Gastrocnemius medialis (tissue), 4 donors: Measurements from ENCODE around the gene TXNDC11. TPM values are rescaled to one million over a fixed set of nuclear protein-coding genes. Genes with fewer than 3 reads are reported as not detected.

Source experiments
- ATAC-seq, 2 donors: fragments of 150-250 bp; one replicate each; pipeline ENCODE4 v1.9.1; 2016
- DNase-seq, 2 donors: peaks; one replicate each; pipeline ENCODE4 v3.0.0-alpha.2; 2019
- H3K27ac ChIP-seq, 4 donors: fragments of 200-600 bp; sonication (generic); 1 replicate in 1 of 4; 2 replicates in 3 of 4; pipeline ENCODE4 v1.5.1; 2016 to 2018; ENCODE audit warnings: mild to moderate bottlenecking in 2 of 4, moderate library complexity in 1 of 4
- H3K27me3 ChIP-seq, 3 donors: fragments of 200-600 bp; sonication (generic) in 2 of 3; 1 replicate in 1 of 3; 2 replicates in 2 of 3; pipeline versions ENCODE4 v1.5.1 to v1.6.0; 2016 to 2019; ENCODE audit warnings: mild to moderate bottlenecking in 1 of 3, moderate library complexity in 1 of 3
- H3K36me3 ChIP-seq, 2 donors: fragments of 200-600 bp; sonication (generic) in 1 of 2; one replicate each; pipeline ENCODE4 v1.5.1; 2017 to 2018
- H3K4me1 ChIP-seq, 2 donors: fragments of 200-600 bp; sonication (generic) in 1 of 2; one replicate each; pipeline ENCODE4 v1.5.1; 2016 to 2017; ENCODE audit warnings: mild to moderate bottlenecking in 2 of 2
- H3K4me3 ChIP-seq, 4 donors: fragments of 200-600 bp; sonication (generic) in 3 of 4; 1 replicate in 1 of 4; 2 replicates in 3 of 4; pipeline ENCODE4 v1.5.1; 2016 to 2019; ENCODE audit warnings: mild to moderate bottlenecking in 2 of 4
- H3K9me3 ChIP-seq, 3 donors: fragments of 200-600 bp; sonication (generic) in 2 of 3; 1 replicate in 1 of 3; 2 replicates in 2 of 3; pipeline ENCODE4 v1.5.1; 2016 to 2019
- CTCF ChIP-seq, 5 experiments: fragments of 450-650 bp in 3 of 5; fragments of 200-600 bp in 2 of 5; sonication (generic) in 2 of 5; IDR thresholded peaks in 4 of 5; conservative IDR thresholded peaks in 1 of 5; 1 replicate in 4 of 5; 2 replicates in 1 of 5; pipeline ENCODE4 v1.5.1; 2016 to 2019; ENCODE audit warnings: antibody characterized with exemption in 5 of 5, mild to moderate bottlenecking in 3 of 5, moderate library complexity in 3 of 5
- POLR2A ChIP-seq, 2 donors: fragments of 450-650 bp; IDR thresholded peaks; one replicate each; pipeline ENCODE4 v1.6.1; 2017; ENCODE audit warnings: antibody characterized with exemption in 2 of 2, mild to moderate bottlenecking in 2 of 2, moderate library complexity in 2 of 2
- in situ Hi-C, 4 donors: fragments of 200-750 bp; cut with MboI; loops; one replicate each; pipeline versions ENCODE4 v1.15.0 to v1.8.0; 2017; ENCODE audit warnings: low sequenced_read_pairs in 4 of 4
- intact Hi-C: fragments of 100-400 bp; cut with DNase I; formaldehyde crosslinking; loops from one replicate; pipeline ENCODE4 v1.15.1; 2023; ENCODE audit warnings: low total_unique reads
- total RNA-seq, 4 donors: library from RNA; depleted of rRNA; stranded (reverse); fragments of >200 nt; gene quantifications; one replicate each; pipeline versions ENCODE4 v1.1.0 to v1.2.3, GENCODE V29; 2016

TXNDC11 gene
- total RNA-seq, 4 donors from 2014 or later = 35.2 to 64.5 (median 51.2) TPM

GRCh38 chr16:11632455-11632939 lies 110.2 kb downstream of the TXNDC11 start:
- Histone ChIP-seq H3K27me3 (no peaks in the 10 kb centered on the region), H3K27ac (peak overlapping the region in 1 of 4 donors; percentile 38), H3K36me3 (no peaks in the 10 kb centered on the region), H3K4me3 (no peak overlapping the region), H3K9me3 (no peaks in the 10 kb centered on the region), H3K4me1 (no peaks in the 10 kb centered on the region)
- DNase-seq (no peak), ATAC-seq (no peak)
- in situ Hi-C loops = loop anchor here in 1 of 4 donors (10.0 kb wide), 1 partner anchor 218 kb away; no protein-coding TSS in a partner anchor
- TF ChIP-seq CTCF (IDR thresholded peaks at IDR 0.05 in 4 of 5, conservative IDR thresholded peaks at IDR 0.05 in 1 of 5) (no peak), POLR2A (IDR thresholded peaks at IDR 0.05) (no peak)
- intact Hi-C loops = no loop called here

- H3K27ac ChIP-seq = no peak overlapping the region
- in situ Hi-C loops (loop anchor here in 1 of 4 donors (10.0 kb wide), 1 partner anchor 216 kb away; no protein-coding TSS in a partner anchor), intact Hi-C loops (no loop called here)
- no peak overlapping the region for H3K4me3 ChIP-seq
- ATAC-seq (no peak), DNase-seq (no peak)
- no peaks in the 10 kb centered on the region for H3K36me3 ChIP-seq
- TF ChIP-seq POLR2A (IDR thresholded peaks at IDR 0.05) = no peak
- no peak for TF ChIP-seq CTCF (IDR thresholded peaks at IDR 0.05 in 4 of 5, conservative IDR thresholded peaks at IDR 0.05 in 1 of 5)
- H3K27me3 ChIP-seq = no peaks in the 10 kb centered on the region
- no peaks in the 10 kb centered on the region for H3K4me1 ChIP-seq
- no peaks in the 10 kb centered on the region for H3K9me3 ChIP-seq
These were observed 111.4 kb downstream of the TXNDC11 start for GRCh38 chr16:11631214-11631613.

GRCh38 chr16:11630768-11631056 lies 111.9 kb downstream of the TXNDC11 start:
- no peak for DNase-seq
- no peaks in the 10 kb centered on the region for H3K27me3 ChIP-seq
- no peak overlapping the region for H3K4me3 ChIP-seq
- intact Hi-C loops = no loop called here
- H3K27ac ChIP-seq = no peak overlapping the region
- in situ Hi-C loops = loop anchor here in 1 of 4 donors (10.0 kb wide), 1 partner anchor 216 kb away; no protein-coding TSS in a partner anchor
- no peaks in the 10 kb centered on the region for H3K9me3 ChIP-seq
- H3K4me1 ChIP-seq = no peaks in the 10 kb centered on the region
- H3K36me3 ChIP-seq = no peaks in the 10 kb centered on the region
- no peak for TF ChIP-seq CTCF (IDR thresholded peaks at IDR 0.05 in 4 of 5, conservative IDR thresholded peaks at IDR 0.05 in 1 of 5)
- no peak for TF ChIP-seq POLR2A (IDR thresholded peaks at IDR 0.05)
- ATAC-seq = no peak

GRCh38 chr16:11630046-11630767 lies 112.5 kb downstream of the TXNDC11 start:
- TF ChIP-seq CTCF (IDR thresholded peaks at IDR 0.05 in 4 of 5, conservative IDR thresholded peaks at IDR 0.05 in 1 of 5) (no peak), POLR2A (IDR thresholded peaks at IDR 0.05) (no peak)
- no peaks in the 10 kb centered on the region for H3K36me3 ChIP-seq
- DNase-seq (no peak), ATAC-seq (no peak)
- no peak overlapping the region for H3K4me3 ChIP-seq
- intact Hi-C loops (no loop called here), in situ Hi-C loops (loop anchor here in 1 of 4 donors (10.0 kb wide), 1 partner anchor 215 kb away; no protein-coding TSS in a partner anchor)
- H3K27ac ChIP-seq = no peak overlapping the region
- no peaks in the 10 kb centered on the region for H3K4me1 ChIP-seq
- no peaks in the 10 kb centered on the region for H3K9me3 ChIP-seq
- no peaks in the 10 kb centered on the region for H3K27me3 ChIP-seq

Other genes with a start within 250 kb of the TXNDC11 start
- gene LITAF, start 155.9 kb downstream of the TXNDC11 start, total RNA-seq = 10 to 100 TPM; 11.2 to 30.1 (median 19.4) TPM
- 10 to 100 TPM; 22.5 to 94.5 (median 78.1) TPM for gene SNN, start 74.4 kb downstream of the TXNDC11 start, total RNA-seq
- 10 to 100 TPM; 33.9 to 41.7 (median 37.9) TPM for gene ZC3H7A, start 54.4 kb upstream of the TXNDC11 start, total RNA-seq
- gene RSL1D1, start 108.7 kb upstream of the TXNDC11 start, total RNA-seq = 100 to 1,000 TPM; 215 to 302 (median 259) TPM
- gene GSPT1, start 173.1 kb upstream of the TXNDC11 start, total RNA-seq = 100 to 1,000 TPM in 3 of 4 donors, 10 to 100 TPM in 1; 86.9 to 169 (median 139) TPM
- 1 to 10 TPM in 3 of 4 donors, not detected in 1; 2.3 to 5.5 (median 4.1) TPM for gene NPIPB2, start 199.2 kb upstream of the TXNDC11 start, total RNA-seq
- gene TNFRSF17, start 222.4 kb upstream of the TXNDC11 start, total RNA-seq = not detected
- 10 to 100 TPM; 10.4 to 19.3 (median 14.3) TPM for gene SNX29, start 233.9 kb upstream of the TXNDC11 start, total RNA-seq